Lung (tissue), 12 donors: ENCODE data around the gene CCDC73. TPM values are rescaled to one million over a fixed set of nuclear protein-coding genes. Genes with fewer than 3 reads are reported as not detected.

Experiments
- ATAC-seq: fragments of 200-7000 bp; cut with Tn5 transposase; one replicate; pipeline ENCODE4 v1.9.1; 2020; ENCODE audit warnings: moderate number of reproducible peaks; ENCODE audit not compliant: insufficient read depth, low FRiP score
- DNase-seq, 3 donors: peaks; one replicate each; pipeline ENCODE4 v3.0.0-alpha.2; 2013 to 2017
- H3K27ac ChIP-seq, 2 donors: one replicate each; pipeline ENCODE4 v1.5.1; 2013; ENCODE audit warnings: mild to moderate bottlenecking in 2 of 2, moderate library complexity in 2 of 2, control low read depth in 1 of 2, inconsistent platforms in 1 of 2, low read depth in 1 of 2, low read length in 1 of 2
- H3K27me3 ChIP-seq, 3 donors: one replicate each; pipeline ENCODE4 v1.5.1; 2013; ENCODE audit warnings: low read length in 2 of 3; ENCODE audit not compliant: control insufficient read depth in 3 of 3, insufficient read depth in 3 of 3
- H3K36me3 ChIP-seq, 4 donors: one replicate each; pipeline ENCODE4 v1.5.1; 2013; ENCODE audit warnings: low read length in 4 of 4, mild to moderate bottlenecking in 1 of 4, moderate library complexity in 1 of 4; ENCODE audit not compliant: control insufficient read depth in 4 of 4, insufficient read depth in 4 of 4
- H3K4me1 ChIP-seq, 5 donors: one replicate each; pipeline ENCODE4 v1.5.1; 2013; ENCODE audit warnings: low read length in 5 of 5, mild to moderate bottlenecking in 2 of 5, moderate library complexity in 1 of 5; ENCODE audit not compliant: control insufficient read depth in 5 of 5, insufficient read depth in 5 of 5
- H3K4me3 ChIP-seq: one replicate; pipeline ENCODE4 v1.5.1; 2013; ENCODE audit warnings: mild to moderate bottlenecking, control low read depth, moderate library complexity
- H3K9ac ChIP-seq, 2 donors: one replicate each; pipeline ENCODE4 v1.5.1; 2013; ENCODE audit warnings: low read length in 2 of 2, control low read depth in 1 of 2; ENCODE audit not compliant: insufficient read depth in 1 of 2
- H3K9me3 ChIP-seq, 4 donors: one replicate each; pipeline ENCODE4 v1.5.1; 2013; ENCODE audit warnings: low read length in 3 of 4, mild to moderate bottlenecking in 1 of 4, moderate library complexity in 1 of 4; ENCODE audit not compliant: control insufficient read depth in 4 of 4, insufficient read depth in 3 of 4
- CTCF ChIP-seq: IDR thresholded peaks from 2 replicates; pipeline ENCODE4 v1.5.1; 2012; ENCODE audit warnings: mild to moderate bottlenecking; ENCODE audit errors: control extremely low read depth, extremely low read depth
- WGBS, 2 donors: extraction: QIAGEN DNeasy Blood & Tissue Kit; methylation state at CpG; one replicate each; pipeline ENCODE4 v1.1.7; 2013; 5-methylcytosine and 5-hydroxymethylcytosine counted together
- polyA plus RNA-seq, 2 donors: library from polyadenylated mRNA; stranded (reverse); fragments of 200-250 nt; gene quantifications; one replicate each; pipeline ENCODE4 v1.2.1, GENCODE V29; 2013
- total RNA-seq, 2 donors: library from RNA; depleted of rRNA in 1 of 2; stranded (reverse); fragments of >200 nt in 1 of 2; gene quantifications; one replicate each; pipeline ENCODE4 v1.2.1, GENCODE V29; 2014 to 2021
- donor health status: control.
- donor health status: control.
- donor health status: Bipolar disorder and iron deficiency.
- donor health status: healthy.
- donor health status: DM: yes; HTN: yes; CAD: no.

CCDC73 gene
- total and polyA plus RNA-seq, 4 donors: 0.03 to 0.17 (median 0.10) TPM

DNA sequence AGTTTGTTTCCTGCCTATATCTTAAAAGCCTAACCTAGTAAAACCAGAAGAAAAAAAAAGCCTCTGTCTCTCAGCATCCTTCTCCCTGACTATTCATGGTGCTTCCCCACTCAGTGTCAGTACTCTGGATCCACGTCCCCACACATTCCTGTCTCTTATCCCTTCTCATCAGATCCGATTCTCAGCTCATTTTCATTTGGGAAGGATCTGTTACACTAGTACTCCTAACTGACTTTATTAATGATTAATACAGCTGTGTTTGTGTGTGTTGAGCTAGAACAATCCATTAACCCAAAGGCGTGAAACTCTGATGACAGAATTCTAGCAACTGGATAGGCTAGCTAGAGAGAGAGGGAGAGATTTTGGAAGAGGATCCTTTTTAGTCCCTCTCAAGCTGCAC is 36.8 kb upstream of the CCDC73 start:
- peaks cover 0 to 15% (median 10%) of the 10 kb centered on the region in 3 donors for H3K27me3 ChIP-seq
- peaks cover 0 to 13% (median 0%) of the 10 kb centered on the region in 5 donors for H3K4me1 ChIP-seq
- no peak overlapping the region for H3K9ac ChIP-seq
- ATAC-seq (no peak), DNase-seq (no peak)
- no peaks in the 10 kb centered on the region for H3K36me3 ChIP-seq
- WGBS, 2 donors: 77 to 82% methylated on average over 3 of the region's 3 CpGs
- H3K9me3 ChIP-seq: no peaks in the 10 kb centered on the region
- no peak for TF ChIP-seq CTCF
- H3K4me3 ChIP-seq: no peak overlapping the region
- no peak overlapping the region for H3K27ac ChIP-seq

DNA sequence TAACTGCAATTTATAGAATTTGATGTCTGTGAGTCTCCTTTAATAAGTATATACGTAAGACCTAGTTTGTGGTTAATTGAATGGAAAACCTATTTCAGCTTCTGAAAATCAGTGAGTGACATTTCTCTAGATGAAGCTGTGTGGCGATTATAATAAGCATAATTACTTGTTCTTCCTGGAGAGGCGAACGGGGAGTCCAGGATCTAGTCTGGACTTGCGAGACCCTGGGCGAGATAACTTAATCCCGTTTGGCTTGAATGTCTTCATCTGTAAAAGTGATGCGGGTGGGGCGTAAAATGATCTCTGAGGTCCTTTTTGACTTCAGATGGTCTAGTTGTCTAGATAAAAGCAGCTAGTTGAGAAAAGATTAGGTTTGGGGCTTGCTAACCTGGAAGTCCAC is 36.3 kb upstream of the CCDC73 start:
- ATAC-seq (no peak), DNase-seq (no peak)
- Histone ChIP-seq H3K9ac (no peak overlapping the region), H3K4me1 (peaks cover 0 to 13% (median 0%) of the 10 kb centered on the region in 5 donors), H3K9me3 (no peaks in the 10 kb centered on the region), H3K27me3 (peaks cover 0 to 15% (median 10%) of the 10 kb centered on the region in 3 donors), H3K4me3 (no peak overlapping the region), H3K27ac (no peak overlapping the region), H3K36me3 (no peaks in the 10 kb centered on the region)
- 73 to 80% methylated on average over 9 of the region's 9 CpGs for WGBS, 2 donors
- no peak for TF ChIP-seq CTCF

- Histone ChIP-seq H3K36me3 (no peaks in the 10 kb centered on the region), H3K27ac (peak overlapping the region in 1 of 2 donors; percentile 84), H3K9ac (no peak overlapping the region), H3K4me3 (peak overlapping the region; percentile 53), H3K9me3 (no peaks in the 10 kb centered on the region), H3K27me3 (peaks cover 0 to 15% (median 10%) of the 10 kb centered on the region in 3 donors), H3K4me1 (peaks cover 0 to 13% (median 0%) of the 10 kb centered on the region in 5 donors)
- peak; percentile 14 to 47 (median 17) for DNase-seq
- 10% methylated on average over 6 of the region's 6 CpGs for WGBS, 2 donors
- peak; percentile 41 for ATAC-seq
- no peak for TF ChIP-seq CTCF
These were observed 35.9 kb upstream of the CCDC73 start for GRCh38 chr11:32830413-32830738.
